Measurements from ENCODE around the gene SLC22A14.
"Not testable (repeated sequence)": the region's sequence is repeated elsewhere in the genome, so short reads cannot be mapped to it uniquely, and the experiment has no call there.

The SLC22A14 gene

GRCh38 chr3:38278841-38279240, 3.3 kb upstream of the SLC22A14 start:
- no peak overlapping the region for H3K4me3 ChIP-seq (replicated peaks in 1 of 2; ENCODE audit: low read depth in 2 of 2, low read length in 2 of 2)
- TF ChIP-seq, protein P1, sequence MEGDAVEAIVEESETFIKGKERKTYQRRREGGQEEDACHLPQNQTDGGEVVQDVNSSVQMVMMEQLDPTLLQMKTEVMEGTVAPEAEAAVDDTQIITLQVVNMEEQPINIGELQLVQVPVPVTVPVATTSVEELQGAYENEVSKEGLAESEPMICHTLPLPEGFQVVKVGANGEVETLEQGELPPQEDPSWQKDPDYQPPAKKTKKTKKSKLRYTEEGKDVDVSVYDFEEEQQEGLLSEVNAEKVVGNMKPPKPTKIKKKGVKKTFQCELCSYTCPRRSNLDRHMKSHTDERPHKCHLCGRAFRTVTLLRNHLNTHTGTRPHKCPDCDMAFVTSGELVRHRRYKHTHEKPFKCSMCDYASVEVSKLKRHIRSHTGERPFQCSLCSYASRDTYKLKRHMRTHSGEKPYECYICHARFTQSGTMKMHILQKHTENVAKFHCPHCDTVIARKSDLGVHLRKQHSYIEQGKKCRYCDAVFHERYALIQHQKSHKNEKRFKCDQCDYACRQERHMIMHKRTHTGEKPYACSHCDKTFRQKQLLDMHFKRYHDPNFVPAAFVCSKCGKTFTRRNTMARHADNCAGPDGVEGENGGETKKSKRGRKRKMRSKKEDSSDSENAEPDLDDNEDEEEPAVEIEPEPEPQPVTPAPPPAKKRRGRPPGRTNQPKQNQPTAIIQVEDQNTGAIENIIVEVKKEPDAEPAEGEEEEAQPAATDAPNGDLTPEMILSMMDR (IDR thresholded peaks at IDR 0.05; ENCODE audit: low read depth, low read length), result no peak
- no peak for DNase-seq (ENCODE audit: low read depth in 2 of 2)

DNA sequence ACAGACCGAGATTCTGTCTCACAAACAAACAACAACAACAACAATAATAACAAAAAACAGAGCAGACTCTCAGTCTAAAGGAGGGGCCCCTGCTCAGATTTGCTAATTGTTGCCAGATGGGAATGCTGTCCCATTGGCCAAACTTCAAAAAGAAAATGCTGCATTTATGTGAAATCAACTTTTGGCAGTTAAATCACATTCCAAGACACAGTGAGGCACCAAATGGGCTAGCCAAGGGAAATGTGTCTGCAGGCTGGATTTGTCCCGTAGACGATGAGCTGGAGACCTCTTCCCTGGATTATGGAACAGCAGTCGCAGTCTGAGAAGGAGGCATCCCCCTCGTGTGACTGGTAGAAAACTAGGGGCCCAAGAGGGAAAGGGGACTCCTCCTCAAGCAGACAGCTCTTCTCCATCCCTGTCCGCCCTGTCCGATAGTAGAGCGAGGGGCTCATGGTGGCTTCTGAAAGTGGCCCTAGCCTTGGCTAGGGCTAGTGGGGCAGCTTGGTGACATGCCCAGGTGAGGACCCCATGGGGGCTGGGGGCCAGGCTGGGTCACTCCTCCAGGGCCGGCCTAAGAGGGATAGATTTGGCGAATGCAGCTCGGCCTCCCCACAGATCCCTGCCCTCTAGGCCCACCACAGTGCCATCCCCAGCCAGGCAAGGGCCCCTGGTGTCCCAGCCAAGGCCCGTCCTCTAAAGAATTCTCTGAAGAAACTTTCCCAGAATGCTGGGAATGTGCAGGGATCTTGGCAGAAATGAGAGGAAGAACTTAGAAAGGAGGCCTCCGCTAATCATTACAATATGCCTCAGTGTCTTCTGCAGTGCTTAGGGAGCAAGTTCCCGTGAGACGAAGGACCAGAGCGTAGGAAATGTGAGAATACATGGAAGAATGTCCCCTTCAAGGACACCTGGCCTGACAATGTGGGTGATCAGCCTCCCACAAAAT, 2.0 kb downstream of the SLC22A14 start:
- DNase-seq (ENCODE audit: low read depth in 2 of 2), result peak; percentile 54 to 77
- TF ChIP-seq, protein P1 (IDR thresholded peaks at IDR 0.05; ENCODE audit: low read depth, low read length), result no peak
- H3K4me3 ChIP-seq (replicated peaks in 1 of 2; ENCODE audit: low read depth in 2 of 2, low read length in 2 of 2), result no peak overlapping the region

DNA sequence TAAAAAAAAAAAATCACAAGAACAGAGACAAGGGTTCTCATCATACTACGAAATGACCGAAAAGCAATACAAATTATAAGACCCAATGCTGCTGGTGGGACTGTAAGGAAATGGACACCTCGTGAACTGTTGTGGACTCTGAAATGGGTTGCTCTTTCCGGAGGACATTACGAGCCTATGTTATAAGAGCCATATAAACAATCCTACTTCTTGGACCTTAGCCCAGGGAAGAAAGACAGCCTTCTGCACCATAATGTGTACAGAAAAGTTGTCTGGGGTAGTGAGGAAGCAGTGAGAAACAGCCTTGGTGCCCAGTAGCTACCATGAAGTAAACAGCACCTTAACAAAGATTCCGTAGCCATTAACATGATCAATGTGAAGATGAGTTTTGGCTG, 2.7 kb downstream of the SLC22A14 start:
- H3K4me3 ChIP-seq (replicated peaks in 1 of 2; ENCODE audit: low read depth in 2 of 2, low read length in 2 of 2), result no peak overlapping the region
- no peak for DNase-seq (ENCODE audit: low read depth in 2 of 2)
- TF ChIP-seq, protein P1 (IDR thresholded peaks at IDR 0.05; ENCODE audit: low read depth, low read length), result no peak

DNA sequence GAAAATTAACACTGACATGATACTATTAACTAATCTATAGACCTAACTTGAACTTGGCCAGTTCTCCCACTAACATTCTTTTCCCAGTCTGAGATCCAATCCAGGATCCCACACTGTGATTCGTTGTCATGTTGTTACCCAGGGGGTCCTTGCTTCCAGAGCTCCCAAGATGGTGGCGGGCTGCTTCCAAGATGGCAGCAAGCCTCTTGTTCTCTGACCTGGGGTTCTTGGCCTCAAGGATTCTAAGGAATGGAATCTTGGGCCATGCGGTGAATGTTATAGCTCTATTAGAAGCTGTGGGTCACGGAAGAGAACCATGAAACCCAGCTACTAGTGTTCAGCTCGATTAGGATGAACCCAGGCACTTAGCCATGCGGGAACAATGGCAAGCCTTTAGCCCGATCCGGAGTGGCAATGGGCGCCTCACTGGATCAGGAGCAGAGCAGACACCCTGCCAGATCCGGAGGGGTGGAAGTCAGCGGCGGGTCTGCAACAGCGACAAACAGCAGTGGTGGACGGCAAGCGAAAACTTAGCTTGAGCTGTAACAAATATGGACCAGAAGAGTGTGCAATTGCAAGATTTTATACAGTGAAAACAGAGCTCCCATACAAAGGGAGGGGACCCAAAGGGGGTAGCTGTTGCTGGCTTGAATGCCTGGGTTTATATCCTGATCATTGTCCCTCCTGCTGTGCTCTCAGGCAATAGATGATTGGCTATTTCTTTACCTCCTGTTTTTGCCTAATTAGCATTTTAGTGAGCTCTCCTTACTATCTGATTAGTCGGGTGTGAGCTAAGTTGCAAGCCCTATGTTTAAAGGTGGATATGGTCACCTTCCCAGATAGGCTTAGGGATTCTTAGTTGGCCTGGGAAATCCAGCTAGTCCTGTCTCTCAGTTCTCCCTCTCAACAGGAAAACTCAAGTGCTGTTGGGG, 7.5 kb downstream of the SLC22A14 start:
- DNase-seq (ENCODE audit: low read depth in 2 of 2); H3K4me3 ChIP-seq (replicated peaks in 1 of 2; ENCODE audit: low read depth in 2 of 2, low read length in 2 of 2): not testable (repeated sequence)

DNA sequence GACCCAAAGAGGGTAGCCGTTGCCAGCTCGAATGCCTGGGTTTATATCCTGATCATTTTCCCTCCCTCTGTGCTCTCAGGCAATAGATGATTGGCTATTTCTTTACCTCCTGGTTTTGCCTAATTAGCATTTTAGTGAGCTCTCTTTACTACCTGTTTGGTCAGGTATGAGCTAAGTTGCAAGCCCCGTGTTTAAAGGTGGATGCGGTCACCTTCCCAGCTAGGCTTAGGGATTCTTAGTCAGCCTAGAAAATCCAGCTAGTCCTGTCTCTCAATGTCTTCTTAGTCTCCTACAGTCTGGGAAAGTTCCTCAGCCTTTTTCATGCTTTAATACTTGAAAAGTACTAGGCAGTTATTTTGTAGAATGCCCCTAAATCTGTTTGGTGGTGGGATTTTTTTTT, 15.0 kb downstream of the SLC22A14 start:
- not testable (repeated sequence) for DNase-seq (ENCODE audit: low read depth in 2 of 2)

GRCh38 chr3:38297537-38297936, 15.4 kb downstream of the SLC22A14 start:
- H3K4me3 ChIP-seq (replicated peaks in 1 of 2; ENCODE audit: low read depth in 2 of 2, low read length in 2 of 2), result no peak overlapping the region
- DNase-seq (ENCODE audit: low read depth in 2 of 2), result no peak
- TF ChIP-seq, protein P1 (IDR thresholded peaks at IDR 0.05; ENCODE audit: low read depth, low read length), result no peak

More for the DNA sequence above, 15.0 kb downstream of the SLC22A14 start:
- not testable (repeated sequence) for H3K4me3 ChIP-seq (replicated peaks in 1 of 2; ENCODE audit: low read depth in 2 of 2, low read length in 2 of 2)

- TF ChIP-seq, protein P1 (IDR thresholded peaks at IDR 0.05; ENCODE audit: low read depth, low read length), result peak; percentile 46
- peak in 1 of 2 donors; percentile 46 for DNase-seq (ENCODE audit: low read depth in 2 of 2)
- no peak overlapping the region for H3K4me3 ChIP-seq (replicated peaks in 1 of 2; ENCODE audit: low read depth in 2 of 2, low read length in 2 of 2)
Observed at GRCh38 chr3:38297947-38298711, 16.0 kb downstream of the SLC22A14 start.
